ENCODE data around the gene KIF5C.

Gene KIF5C

DNA sequence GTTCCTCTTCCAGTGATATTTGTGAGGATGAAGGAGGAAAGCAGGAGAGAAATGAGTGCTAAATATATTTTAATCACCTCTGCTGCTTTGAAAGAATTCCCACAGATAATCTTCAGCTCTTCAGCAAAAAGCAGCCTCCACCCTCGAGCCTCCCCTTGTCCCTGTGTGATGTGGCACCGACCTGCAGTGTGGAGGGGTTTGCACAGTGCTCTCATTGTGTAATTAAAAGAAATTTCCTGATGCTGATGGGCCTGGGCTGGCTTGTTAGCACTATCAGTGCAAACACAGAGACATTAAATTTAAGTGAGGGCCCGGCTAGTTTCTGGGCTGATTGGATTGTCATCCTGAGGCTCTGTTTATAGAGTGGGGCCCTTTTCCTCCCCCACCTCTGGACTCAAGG is 53.4 kb downstream of the KIF5C start:
- Histone ChIP-seq H3K9me3 (no peaks in the 10 kb centered on the region), H3K36me3 (no peaks in the 10 kb centered on the region), H3K27ac (no peak overlapping the region), H3K4me1 (ENCODE audit: control insufficient read depth in 1 of 2, insufficient read depth in 1 of 2, low read depth in 1 of 2, low read length in 1 of 2) (peaks cover 24 to 26% of the 10 kb centered on the region in 2 experiments), H3K27me3 (no peaks in the 10 kb centered on the region), H3K4me3 (ENCODE audit: low read depth in 1 of 2, low read length in 1 of 2) (no peak overlapping the region)
- TF ChIP-seq CTCF (IDR thresholded peaks at IDR 0.05), result no peak

DNA sequence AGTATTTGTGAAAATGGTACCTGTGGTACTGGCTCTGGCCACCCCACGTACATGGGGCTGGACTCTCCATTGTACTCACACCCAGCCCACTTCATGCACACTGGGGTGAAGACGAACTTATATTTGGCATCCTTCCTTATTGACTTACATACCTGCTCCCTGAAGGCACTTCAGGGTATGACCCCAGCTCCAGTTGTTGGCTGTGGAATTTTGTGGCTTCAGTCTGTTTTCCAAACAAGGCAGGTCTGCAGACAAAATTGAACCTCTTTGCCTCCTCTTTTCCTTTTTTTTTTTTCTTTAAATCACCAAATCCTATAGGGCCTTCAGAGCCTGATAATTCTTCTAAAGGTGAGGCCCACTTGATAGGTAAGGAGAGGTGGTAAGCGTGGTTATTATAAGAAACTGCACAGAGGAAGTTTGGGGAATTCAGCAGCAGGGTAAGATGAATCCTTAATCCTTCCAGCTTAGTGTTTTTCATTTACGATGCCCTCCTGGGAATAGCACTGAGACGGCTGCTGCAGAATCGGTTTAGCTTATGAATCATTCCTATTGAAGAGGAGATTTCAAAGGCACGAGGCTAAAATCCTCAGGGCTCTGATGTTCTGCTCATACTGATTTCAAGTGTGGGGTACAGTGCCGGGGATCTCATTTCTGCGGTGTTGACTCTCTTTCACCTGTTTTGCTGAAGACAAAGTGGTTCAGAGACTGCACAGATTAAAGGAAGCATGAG is 55.2 kb downstream of the KIF5C start:
- Histone ChIP-seq H3K27ac (no peak overlapping the region), H3K27me3 (no peaks in the 10 kb centered on the region), H3K9me3 (no peaks in the 10 kb centered on the region), H3K4me3 (ENCODE audit: low read depth in 1 of 2, low read length in 1 of 2) (no peak overlapping the region), H3K4me1 (ENCODE audit: control insufficient read depth in 1 of 2, insufficient read depth in 1 of 2, low read depth in 1 of 2, low read length in 1 of 2) (peaks cover 23 to 24% of the 10 kb centered on the region in 2 experiments), H3K36me3 (no peaks in the 10 kb centered on the region)
- no peak for TF ChIP-seq CTCF (IDR thresholded peaks at IDR 0.05)

DNA sequence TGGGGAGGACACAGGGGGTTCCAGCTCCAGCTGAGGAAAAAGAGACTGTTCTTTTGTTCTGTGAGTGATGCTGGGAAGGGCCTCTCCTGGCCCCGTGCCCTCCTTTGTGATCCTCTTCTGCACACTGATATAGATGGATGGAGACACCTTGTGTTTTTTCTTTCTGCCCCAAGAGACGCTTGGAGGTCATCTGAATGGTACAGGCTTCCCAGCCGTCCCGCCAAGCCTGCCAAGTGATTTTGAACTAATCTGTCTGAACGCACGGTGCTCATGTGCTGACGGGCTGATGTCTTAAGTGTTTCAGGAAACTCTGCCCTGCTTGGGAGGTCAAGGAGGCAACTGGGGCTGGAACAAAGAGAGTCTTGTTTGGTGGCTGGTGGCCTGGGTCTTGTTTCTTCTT is 57.5 kb downstream of the KIF5C start:
- no peak for TF ChIP-seq CTCF (IDR thresholded peaks at IDR 0.05)
- no peak overlapping the region for H3K4me3 ChIP-seq (ENCODE audit: low read depth in 1 of 2, low read length in 1 of 2)
- no peaks in the 10 kb centered on the region for H3K36me3 ChIP-seq
- no peak overlapping the region for H3K27ac ChIP-seq
- H3K9me3 ChIP-seq, result no peaks in the 10 kb centered on the region
- H3K27me3 ChIP-seq, result no peaks in the 10 kb centered on the region
- H3K4me1 ChIP-seq (ENCODE audit: control insufficient read depth in 1 of 2, insufficient read depth in 1 of 2, low read depth in 1 of 2, low read length in 1 of 2), result peaks cover 2 to 4% of the 10 kb centered on the region in 2 experiments

- H3K4me1 ChIP-seq (ENCODE audit: control insufficient read depth in 1 of 2, insufficient read depth in 1 of 2, low read depth in 1 of 2, low read length in 1 of 2), result no peaks in the 10 kb centered on the region
- no peaks in the 10 kb centered on the region for H3K27me3 ChIP-seq
- no peak overlapping the region for H3K27ac ChIP-seq
- H3K4me3 ChIP-seq (ENCODE audit: low read depth in 1 of 2, low read length in 1 of 2), result no peak overlapping the region
- no peaks in the 10 kb centered on the region for H3K9me3 ChIP-seq
- TF ChIP-seq CTCF (IDR thresholded peaks at IDR 0.05), result no peak
- H3K36me3 ChIP-seq, result no peaks in the 10 kb centered on the region
These were observed 58.4 kb downstream of the KIF5C start for GRCh38 chr2:148933456-148933855.

GRCh38 chr2:148935791-148936190 is 60.8 kb downstream of the KIF5C start:
- no peaks in the 10 kb centered on the region for H3K9me3 ChIP-seq
- H3K36me3 ChIP-seq, result no peaks in the 10 kb centered on the region
- H3K27me3 ChIP-seq, result no peaks in the 10 kb centered on the region
- H3K4me3 ChIP-seq (ENCODE audit: low read depth in 1 of 2, low read length in 1 of 2), result no peak overlapping the region
- H3K4me1 ChIP-seq (ENCODE audit: control insufficient read depth in 1 of 2, insufficient read depth in 1 of 2, low read depth in 1 of 2, low read length in 1 of 2), result no peaks in the 10 kb centered on the region
- H3K27ac ChIP-seq, result no peak overlapping the region
- no peak for TF ChIP-seq CTCF (IDR thresholded peaks at IDR 0.05)

Data from neutrophil (primary cell).